Epithelial cell of esophagus (primary cell): ENCODE measurements around the gene TBC1D5.

ENCODE experiments used
- DNase-seq: peaks from one replicate; pipeline ENCODE4 v3.0.0; 2010; ENCODE audit warnings: low read depth
- H3K4me3 ChIP-seq: 2 replicates; pipeline ENCODE4 v1.5.1; 2011; ENCODE audit warnings: mild to moderate bottlenecking, low read length, control low read depth
- CTCF ChIP-seq: IDR thresholded peaks from 2 replicates; pipeline ENCODE4 v1.5.1; 2011; ENCODE audit warnings: low read depth, mild to moderate bottlenecking, low read length, control low read depth, inconsistent platforms; ENCODE audit not compliant: insufficient read depth; ENCODE audit errors: missing control alignments

Gene TBC1D5

GRCh38 chr3:17529677-17530076 is 212.8 kb downstream of the TBC1D5 start:
- TF ChIP-seq CTCF: no peak
- H3K4me3 ChIP-seq: no peak overlapping the region
- DNase-seq: no peak

GRCh38 chr3:17518189-17519059 is 224.0 kb downstream of the TBC1D5 start:
- TF ChIP-seq CTCF: no peak
- no peak overlapping the region for H3K4me3 ChIP-seq
- no peak for DNase-seq

- no peak overlapping the region for H3K4me3 ChIP-seq
- DNase-seq: no peak
- TF ChIP-seq CTCF: no peak
These were observed 226.8 kb downstream of the TBC1D5 start for GRCh38 chr3:17515445-17516234.

GRCh38 chr3:17514597-17514996 is 227.8 kb downstream of the TBC1D5 start:
- TF ChIP-seq CTCF: no peak
- H3K4me3 ChIP-seq: no peak overlapping the region
- no peak for DNase-seq

- H3K4me3 ChIP-seq: no peak overlapping the region
- no peak for DNase-seq
- TF ChIP-seq CTCF: no peak
These were observed 232.2 kb downstream of the TBC1D5 start for GRCh38 chr3:17510265-17510664.

GRCh38 chr3:17508180-17508752 is 234.2 kb downstream of the TBC1D5 start:
- no peak for TF ChIP-seq CTCF
- DNase-seq: no peak
- H3K4me3 ChIP-seq: no peak overlapping the region
